Raji (cell line): Measurements from ENCODE around the gene TK1.

ENCODE experiments used
- POLR2A ChIP-seq: IDR thresholded peaks from 2 replicates; pipeline ENCODE4 v1.6.1; 2011; ENCODE audit warnings: low read depth, low read length, control low read depth; ENCODE audit not compliant: insufficient read depth

The TK1 gene

DNA sequence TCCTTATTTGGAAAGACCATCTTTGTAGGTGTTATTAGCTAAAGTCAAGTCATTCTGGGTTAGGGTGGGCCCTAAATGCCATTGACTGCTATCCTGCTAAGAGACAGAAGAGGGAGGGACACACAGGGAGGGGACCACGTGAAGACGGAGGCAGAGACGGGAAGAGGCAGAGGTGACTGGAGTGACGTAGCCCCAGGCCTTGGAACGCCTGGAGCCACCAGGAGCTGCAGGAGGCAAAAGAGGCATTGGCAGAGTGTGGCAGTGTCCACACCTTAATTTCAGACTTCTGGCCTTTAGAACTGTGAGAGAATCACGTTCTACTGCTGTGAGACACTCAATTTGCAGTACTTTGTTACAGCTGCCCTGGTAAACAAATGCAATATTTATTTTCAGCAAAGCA is 13.6 kb upstream of the TK1 start:
- no peak for TF ChIP-seq POLR2A

DNA sequence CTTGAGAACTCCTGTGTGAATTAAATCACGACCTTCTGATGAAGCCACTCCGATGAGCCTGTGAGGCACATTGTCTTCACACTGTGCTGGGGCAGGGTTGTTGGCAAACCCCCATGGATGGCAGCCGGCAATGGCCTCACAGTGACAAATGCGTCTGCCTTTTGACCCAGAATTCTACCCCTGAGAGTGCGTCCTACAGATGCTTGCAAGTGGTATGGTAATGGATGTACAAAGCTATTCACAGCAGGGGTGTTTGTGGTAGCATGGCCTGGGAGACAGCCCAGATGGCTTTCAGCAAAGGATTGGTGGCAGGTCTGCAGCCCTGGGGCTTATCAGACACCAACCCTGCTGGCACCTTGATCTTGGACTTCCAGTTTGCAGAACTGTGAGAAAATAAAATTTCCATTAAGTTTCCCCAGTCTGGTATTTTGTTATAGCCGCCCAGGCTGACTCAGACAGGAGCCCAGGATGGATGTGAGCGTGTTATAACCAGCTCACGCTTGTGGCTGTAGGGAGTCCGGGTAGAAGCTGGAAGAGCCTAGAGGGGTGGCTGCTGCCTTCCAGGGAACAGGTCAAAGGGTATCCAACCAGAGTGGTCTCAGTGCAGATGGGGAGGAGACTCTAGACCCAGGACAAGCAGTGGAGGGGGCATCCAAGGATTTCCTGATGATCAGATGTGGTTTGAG is 10.4 kb upstream of the TK1 start:
- no peak for TF ChIP-seq POLR2A

DNA sequence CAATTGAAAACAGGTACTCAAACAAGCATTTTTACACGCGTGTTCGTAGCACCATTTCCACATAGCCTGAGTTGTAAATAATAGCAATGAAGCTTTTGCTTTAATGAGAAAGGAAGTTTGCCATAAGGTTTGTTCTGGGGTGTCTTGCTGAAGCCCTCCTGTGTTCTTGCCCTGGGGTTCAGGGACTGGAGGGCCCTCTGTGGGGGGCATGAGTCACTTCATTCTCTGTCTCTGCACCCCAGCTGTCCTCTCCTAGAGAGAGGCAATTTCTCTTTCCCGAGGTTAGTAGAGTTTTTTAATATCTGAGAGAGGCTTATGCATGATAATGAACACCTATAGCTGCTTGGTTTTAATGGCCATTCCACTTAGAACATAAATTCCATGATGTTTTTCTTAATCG is 9.9 kb upstream of the TK1 start:
- TF ChIP-seq POLR2A: no peak

DNA sequence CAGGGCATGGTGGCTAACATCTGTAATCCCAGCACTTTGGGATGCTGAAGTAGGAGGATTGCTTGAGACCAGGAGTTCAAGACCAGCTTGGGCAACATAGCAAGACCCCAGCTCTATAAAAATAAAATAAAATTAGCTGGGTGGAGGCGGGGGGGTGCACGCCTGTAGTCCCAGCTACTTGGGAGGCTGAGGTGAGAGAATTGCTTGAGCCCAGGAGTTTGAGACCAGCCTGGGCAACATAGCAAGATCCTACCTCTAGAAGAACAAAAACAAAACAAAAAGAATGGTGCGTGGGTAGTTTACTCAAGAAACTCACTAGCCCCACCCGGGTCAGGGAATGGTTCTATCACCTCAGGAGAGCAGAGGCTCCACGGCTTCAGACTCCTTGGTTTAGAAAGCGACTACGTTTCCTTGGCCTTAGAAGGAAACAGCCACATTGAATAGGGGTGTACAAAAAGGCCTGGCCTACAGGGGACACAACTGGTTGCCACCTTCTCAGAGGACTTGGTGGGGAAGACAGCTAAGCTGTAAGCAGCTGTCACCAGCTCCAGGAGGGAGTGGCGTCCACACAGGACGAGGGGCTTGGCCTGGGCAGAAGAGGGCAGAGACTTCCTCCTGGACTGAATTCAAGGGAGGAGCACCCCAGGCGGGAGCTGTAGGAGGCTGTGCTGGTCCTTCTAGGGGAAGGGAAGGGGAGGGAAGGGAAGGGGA is 716 bp downstream of the TK1 start:
- no peak for TF ChIP-seq POLR2A

DNA sequence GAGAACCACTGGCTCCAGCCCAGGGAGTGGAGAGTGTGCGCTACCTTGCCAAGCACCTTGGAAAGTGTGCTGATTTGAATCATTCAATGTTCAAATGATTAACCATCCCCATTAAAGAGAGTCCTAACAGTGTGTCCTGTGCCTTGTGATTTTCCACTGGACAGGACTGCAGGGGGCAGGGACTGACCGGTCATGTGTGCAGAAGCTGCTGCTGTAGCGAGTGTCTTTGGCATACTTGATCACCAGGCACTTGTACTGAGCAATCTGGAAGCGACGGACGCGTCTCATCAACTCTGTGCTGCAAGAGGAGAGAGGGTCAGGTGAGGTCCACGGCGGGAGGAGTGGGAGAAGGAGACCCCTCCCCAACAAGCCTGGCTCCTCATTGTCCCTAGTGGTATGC is 2.0 kb downstream of the TK1 start:
- no peak for TF ChIP-seq POLR2A

DNA sequence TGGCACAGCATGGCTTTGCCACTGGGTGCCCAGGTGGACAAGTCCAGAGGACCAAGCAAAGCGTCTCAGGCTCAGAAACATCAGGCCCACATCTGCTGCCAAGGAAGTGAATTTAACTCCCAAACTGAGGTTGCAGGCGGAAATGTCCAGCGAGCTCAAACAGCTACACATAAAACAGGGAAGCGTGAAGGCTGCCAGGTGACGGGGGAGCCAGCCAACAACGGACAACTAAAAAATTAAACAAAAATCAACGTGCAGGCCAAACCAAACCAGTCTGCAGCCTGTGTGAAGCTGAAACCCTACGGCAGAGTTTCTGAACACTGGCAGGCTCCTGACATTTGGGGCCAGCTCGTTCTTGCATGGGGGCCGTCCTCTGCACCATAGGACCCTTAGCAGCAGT is 2.5 kb downstream of the TK1 start:
- no peak for TF ChIP-seq POLR2A

DNA sequence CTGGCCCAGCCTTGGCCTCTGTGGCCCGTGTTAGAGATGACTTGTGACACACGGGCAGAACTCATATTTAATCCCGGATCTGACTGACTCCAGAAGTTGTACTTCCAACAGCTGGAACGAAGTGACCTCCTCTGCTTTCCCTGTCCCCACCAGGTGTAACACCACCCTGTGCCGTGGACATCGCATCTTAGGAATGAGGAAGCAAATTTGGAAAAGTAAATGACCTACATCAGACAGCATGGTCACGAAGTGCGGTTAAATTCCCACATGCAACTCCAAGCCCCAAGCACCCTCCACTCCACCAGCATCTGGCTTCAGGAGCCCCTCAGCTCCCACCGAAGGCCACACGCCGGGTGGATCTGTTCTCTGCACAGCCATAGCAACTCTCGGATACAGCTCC is 2.9 kb downstream of the TK1 start:
- no peak for TF ChIP-seq POLR2A

DNA sequence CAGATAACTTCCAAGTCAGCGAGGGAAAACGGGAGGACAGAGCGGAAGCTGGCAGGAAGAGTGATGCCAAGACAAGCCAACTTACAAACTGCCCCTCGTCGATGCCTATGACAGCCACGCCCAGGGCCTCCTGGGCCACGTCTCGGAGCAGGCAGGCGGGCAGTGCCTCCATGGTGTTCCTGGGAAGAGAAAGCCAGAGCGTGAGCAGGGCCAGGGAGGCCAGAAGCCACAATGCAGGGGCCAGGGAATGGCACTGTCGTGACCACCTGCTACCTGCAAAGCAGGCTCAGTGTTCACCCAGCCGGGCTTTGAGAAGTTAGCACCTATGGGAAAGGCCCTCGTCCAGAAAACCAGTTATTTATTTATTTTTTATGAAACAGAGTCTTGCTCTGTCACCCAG is 4.3 kb downstream of the TK1 start:
- TF ChIP-seq POLR2A: no peak

DNA sequence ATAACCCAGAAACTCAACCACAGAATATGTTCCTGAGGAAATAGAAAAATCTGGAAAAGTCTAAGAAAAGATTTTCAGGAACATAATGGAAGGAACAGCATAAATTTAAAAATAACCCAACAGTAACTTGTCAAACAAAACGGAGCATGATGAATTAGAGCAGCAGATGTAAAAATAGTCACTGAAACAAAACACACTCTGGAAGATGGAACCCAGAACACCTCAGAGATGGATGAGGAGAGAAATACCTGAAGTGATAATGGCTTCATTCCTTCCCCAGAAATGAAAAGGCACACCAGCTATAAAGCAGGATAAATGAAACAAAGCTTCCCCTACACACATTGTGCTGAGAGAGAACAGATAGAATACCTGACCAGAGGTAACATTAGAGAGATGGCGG is 6.3 kb downstream of the TK1 start:
- TF ChIP-seq POLR2A: no peak

DNA sequence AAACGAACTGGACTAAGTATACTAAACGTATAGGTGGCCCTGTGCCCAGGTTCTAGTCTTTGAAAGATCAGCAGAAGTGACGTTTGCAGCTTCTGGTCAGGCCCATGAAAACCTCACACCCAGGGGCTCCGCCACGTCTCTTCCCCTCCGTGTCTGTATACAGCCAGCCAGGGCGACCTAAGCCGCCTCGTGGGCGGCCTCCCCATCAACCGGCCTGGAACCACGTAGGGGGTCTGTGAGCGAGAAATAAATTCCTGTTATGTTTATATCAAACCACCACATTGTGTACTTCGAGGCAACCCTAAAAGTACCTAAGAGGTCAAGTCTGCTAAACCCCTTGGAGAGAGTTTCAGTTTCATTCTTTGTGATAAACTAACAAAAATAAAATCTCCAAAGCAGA is 6.8 kb downstream of the TK1 start:
- no peak for TF ChIP-seq POLR2A

DNA sequence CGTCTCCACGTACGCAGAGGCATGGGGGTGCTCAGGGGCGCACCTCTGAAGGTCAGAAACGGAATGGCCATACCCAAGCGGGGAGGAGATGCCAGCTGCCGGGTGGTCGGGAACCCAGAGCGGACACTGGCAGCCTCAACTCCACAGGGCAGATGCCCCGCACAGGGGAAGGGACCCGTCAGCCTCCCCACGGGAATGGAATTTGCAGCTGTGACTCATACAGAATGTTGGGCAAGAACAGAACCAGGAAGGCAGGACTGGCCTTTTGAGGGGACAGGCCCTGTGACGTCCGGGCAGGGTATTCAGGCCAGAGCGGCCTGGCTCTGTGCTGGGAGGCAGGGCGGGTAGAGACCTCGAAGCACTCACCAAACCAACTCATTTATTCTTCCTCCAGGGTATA is 7.5 kb downstream of the TK1 start:
- no peak for TF ChIP-seq POLR2A

DNA sequence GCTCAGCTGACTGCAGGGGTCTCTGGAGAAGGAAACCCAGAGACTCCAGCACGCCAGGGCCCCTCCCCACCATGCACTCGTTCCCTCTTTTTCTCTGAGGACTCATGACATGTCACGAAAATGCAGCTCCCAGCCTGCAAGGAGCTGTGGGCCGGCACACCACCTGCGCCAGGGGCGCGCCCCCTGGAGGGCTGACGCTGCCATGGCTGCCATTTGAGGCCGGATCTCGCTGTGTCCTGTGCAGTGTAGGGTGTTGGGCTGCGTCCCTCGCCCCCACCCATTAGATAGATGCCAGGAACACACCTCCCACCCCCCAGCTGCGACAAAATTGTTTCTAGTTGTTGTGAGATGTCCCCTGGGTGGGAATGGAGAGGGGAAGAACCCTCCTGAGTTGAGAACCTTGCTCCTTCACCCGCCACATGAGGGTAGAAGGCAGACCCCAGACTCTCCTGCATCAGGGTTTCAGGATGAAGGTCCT is 10.3 kb downstream of the TK1 start:
- TF ChIP-seq POLR2A: 0 out of 2 replicates have a peak, but pooled peaks have one; percentile 39

DNA sequence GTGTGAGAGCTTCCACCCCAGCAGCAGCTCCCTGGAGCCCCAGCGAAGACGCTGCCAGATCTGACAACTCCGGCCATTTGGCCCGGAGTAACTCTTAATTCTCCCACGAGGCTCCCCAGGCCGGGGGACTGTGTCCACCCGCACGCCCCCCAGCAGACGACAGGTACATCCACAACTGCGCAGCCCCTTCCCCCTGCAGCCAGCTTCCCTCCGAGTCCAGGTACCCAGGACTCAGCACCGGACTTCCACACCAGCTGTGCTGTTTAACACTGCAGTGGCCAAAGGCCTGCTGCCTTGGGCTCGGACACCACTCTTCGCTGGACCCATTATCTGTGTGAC is 11.2 kb downstream of the TK1 start:
- TF ChIP-seq POLR2A: no peak

DNA sequence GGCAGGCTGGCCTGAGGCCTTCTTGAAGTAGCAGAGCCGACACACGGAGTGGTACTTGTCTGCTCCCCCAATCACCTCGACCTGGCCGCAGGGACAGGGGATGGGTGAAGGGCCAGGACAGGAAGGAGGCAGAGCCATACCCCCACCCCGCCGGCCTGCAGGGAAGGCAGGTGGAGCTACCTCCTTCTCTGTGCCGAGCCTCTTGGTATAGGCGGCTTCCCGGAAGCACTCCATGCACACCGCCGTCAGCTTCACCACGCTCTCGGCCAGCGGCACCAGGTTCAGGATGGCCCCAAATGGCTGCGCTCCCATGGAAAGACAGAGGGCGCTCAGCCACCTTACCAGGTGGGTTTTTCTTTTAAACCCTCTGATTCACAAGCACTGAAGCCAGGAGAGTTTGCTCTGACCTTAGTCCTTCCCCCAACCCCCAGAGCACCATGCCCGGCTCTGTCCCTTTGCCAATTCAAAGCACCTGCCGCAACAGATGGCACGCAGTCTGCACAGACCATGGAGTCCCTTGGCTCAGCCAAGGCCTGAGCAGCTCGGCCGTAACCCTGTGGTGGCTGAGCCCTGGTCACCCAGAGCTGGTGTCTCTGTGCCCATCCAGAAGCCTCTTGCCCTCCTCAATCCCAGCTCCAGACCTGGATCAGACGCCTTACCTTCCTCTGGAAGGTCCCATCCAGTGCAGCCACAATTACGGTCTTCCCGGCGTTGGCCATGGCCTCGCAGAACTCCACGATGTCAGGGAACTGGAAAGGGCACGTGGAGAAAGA is 11.8 kb downstream of the TK1 start:
- TF ChIP-seq POLR2A: no peak

DNA sequence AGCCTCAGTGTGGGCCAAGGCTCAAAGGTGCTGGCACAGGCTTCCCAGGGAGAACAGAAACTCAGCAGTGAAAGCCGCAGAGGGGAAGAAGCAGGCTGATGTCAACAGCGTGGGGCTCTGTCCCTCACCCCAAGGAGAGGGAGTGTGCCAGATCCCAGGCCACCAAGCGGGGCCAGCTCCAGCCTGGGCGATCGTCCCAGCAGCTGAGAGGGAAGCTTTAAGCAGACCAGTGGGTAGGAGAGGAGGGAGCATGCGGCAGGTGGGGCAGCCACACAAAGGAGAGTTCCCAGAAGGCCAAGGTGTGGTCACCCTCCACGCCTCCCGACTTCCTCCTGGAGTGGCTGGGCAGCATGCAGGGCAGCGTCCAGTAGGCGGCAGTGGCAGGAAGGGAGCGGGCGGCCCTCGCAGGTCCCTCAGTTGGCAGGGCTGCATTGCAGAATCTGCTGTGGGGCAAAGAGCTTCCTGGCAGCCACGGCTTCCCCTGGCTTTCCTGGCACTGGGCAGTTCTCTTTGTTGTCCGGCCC is 12.4 kb downstream of the TK1 start:
- TF ChIP-seq POLR2A: 0 out of 2 replicates have a peak, but pooled peaks have one; percentile 35
